A549 treated with ZK216348 at 1 μM for 4 hours (cell line): ENCODE results near the gene EXOC2. TPM values are rescaled to one million over a fixed set of nuclear protein-coding genes. Genes with fewer than 3 reads are reported as not detected.

Source experiments
- total RNA-seq: library from RNA; stranded (reverse); fragments of 200-300 nt; extraction: Qiagen RNA extraction; gene quantifications from 5 replicates; pipeline ENCODE4 v1.2.3, GENCODE V29; 2022; ENCODE audit warnings: low read depth

The EXOC2 gene
- 8.8 to 14.0 TPM (median 10.2 TPM) in 5 replicates for total RNA-seq

GRCh38 chr6:692858-693722 lies at the start of gene EXOC2:
Gene EXOC2, minus strand, starts transcription at chr6:693139. Its CDS starts 55,321 bp downstream, at chr6:637818.

DNA sequence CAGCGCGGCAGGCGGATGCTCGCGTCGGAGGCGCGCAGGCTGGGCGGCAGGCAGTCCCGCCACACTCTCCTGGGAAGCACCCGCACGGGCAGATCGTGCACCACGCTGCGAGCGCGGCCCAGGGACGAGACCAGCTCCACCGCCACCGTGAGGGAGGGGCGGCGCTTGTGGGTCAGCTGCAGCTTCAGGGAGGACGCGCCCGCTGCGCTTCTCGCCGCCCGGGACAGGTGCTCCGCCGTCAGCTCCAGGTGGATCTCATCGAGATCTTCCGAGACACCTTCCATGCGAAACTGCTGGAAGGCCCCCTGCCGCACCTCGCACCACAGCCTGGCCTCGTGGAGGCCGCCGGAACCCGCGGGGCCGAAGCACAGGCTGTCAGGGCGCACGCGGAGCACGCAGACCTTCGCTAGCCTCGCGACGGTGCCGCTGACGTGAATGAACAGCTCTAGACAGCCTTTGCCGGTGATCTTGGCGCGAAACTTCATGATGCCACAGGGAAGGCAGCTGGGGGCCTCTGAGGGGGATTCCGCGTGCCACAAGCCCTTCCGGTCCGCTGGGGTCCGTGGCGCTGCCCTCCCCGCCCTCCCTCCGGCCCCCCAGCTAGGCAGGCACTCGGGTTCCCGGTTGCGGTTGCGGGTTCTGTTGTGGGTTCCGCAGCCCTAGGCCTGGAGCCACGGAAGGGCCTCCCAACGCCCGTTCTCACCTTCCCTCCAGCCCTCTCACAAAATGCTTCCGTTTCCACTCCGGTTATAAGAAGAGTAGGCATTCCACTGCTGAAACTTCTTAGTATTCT lies 36.3 kb downstream of the EXOC2 start, which contains the start of gene HUS1B:
HUS1B (minus strand) TSS at position 641 of the 793 bp plus-strand sequence; CDS start at position 485, 156 bp downstream.

Other genes with a start within 250 kb of the EXOC2 start
- 0.24 to 0.34 TPM (median 0.33 TPM) in 3 of 5 replicates, not detected in the others for gene HUS1B, start 36.0 kb downstream of the EXOC2 start, total RNA-seq